H1 (cell line): Measurements from ENCODE around the gene KIAA0319L. TPM values are rescaled to one million over a fixed set of nuclear protein-coding genes. Genes with fewer than 3 reads are reported as not detected.

Source experiments
- CHD7 ChIP-seq: fragments of 300-600 bp; sonication (generic); IDR thresholded peaks from 2 replicates; pipeline ENCODE4 v1.7.1; 2012; ENCODE audit warnings: low read length, moderate library complexity, mild to moderate bottlenecking, inconsistent platforms; ENCODE audit not compliant: insufficient replicate concordance
- SIN3A ChIP-seq, 2 experiments: IDR thresholded peaks in 1 of 2; conservative IDR thresholded peaks in 1 of 2; 2 replicates each; pipeline ENCODE4 v1.6.1; 2011 to 2012; ENCODE audit warnings: low read length in 2 of 2, improper control_type of control experiment in 1 of 2, low read depth in 1 of 2, mild to moderate bottlenecking in 1 of 2
- TAF1 ChIP-seq: IDR thresholded peaks from 2 replicates; pipeline ENCODE4 v1.6.1; 2011; ENCODE audit warnings: mild to moderate bottlenecking, low read depth, low read length
- TAF7 ChIP-seq: optimal IDR thresholded peaks from 2 replicates; pipeline ENCODE3; 2011; ENCODE audit warnings: low read depth, mild to moderate bottlenecking, inconsistent platforms, low read length, moderate library complexity, borderline replicate concordance
- polyA plus RNA-seq, 7 experiments: library from polyadenylated mRNA; depleted of rRNA in 3 of 7; stranded (reverse) in 5 of 7; unstranded in 2 of 7; fragments of >200 nt in 5 of 7; fragments of 200-250 nt in 2 of 7; gene quantifications; 1 replicate in 5 of 7; 2 replicates in 1 of 7; 4 replicates in 1 of 7; pipeline versions ENCODE4 v1.2.1 to v1.2.3, GENCODE V29; 2011 to 2013; ENCODE audit warnings: missing spikeins in 2 of 7, mixed read lengths in 2 of 7
- total RNA-seq: library from RNA; stranded (reverse); fragmentation: NEBNext Ultra II Directional; extraction: Animal tissue kit (Norgen Biotek cat#: 25700); gene quantifications from 2 replicates; pipeline ENCODE4 v1.2.1, GENCODE V29; 2021

Gene KIAA0319L
- total and polyA plus RNA-seq, 2 of the 8 experiments (the other 6 are each of a cell fraction or from before 2014, with no cell fraction given) = 40.1 to 55.7 TPM

GRCh38 chr1:35605071-35605866 is 48.1 kb upstream of the KIAA0319L start (continued):
- TF ChIP-seq CHD7 = no peak
- TF ChIP-seq TAF7 = no peak
- no peak for TF ChIP-seq TAF1
- TF ChIP-seq SIN3A (conservative IDR thresholded peaks at IDR 0.05 in 1 of 2, IDR thresholded peaks at IDR 0.05 in 1 of 2; ENCODE audit: low read depth in 1 of 2, low read length in 2 of 2) = no peak
- TF ChIP-seq, all 59 proteins: peak for 0
